ENCODE results near the gene PROM2. TPM values are rescaled to one million over a fixed set of nuclear protein-coding genes. Genes with fewer than 3 reads are reported as not detected.

Gene PROM2
- total RNA-seq, 1 donor from 2014 or later: 6.0 TPM

GRCh38 chr2:95313296-95314131, 39.3 kb downstream of the PROM2 start:
- Histone ChIP-seq H3K27me3 (ENCODE audit: low read depth) (no peaks in the 10 kb centered on the region), H3K27ac (no peak overlapping the region), H3K36me3 (no peaks in the 10 kb centered on the region), H3K9me3 (no peaks in the 10 kb centered on the region), H3K4me1 (no peaks in the 10 kb centered on the region), H3K4me3 (no peak overlapping the region)
- TF ChIP-seq CTCF (IDR thresholded peaks at IDR 0.05): no peak
- DNase-seq (no peak), ATAC-seq (no peak)
- intact Hi-C loops (cut with DNase I): no loop called here

GRCh38 chr2:95314598-95314963, 40.3 kb downstream of the PROM2 start:
- Histone ChIP-seq H3K9me3 (no peaks in the 10 kb centered on the region), H3K27me3 (ENCODE audit: low read depth) (no peaks in the 10 kb centered on the region), H3K4me1 (no peaks in the 10 kb centered on the region), H3K36me3 (no peaks in the 10 kb centered on the region), H3K4me3 (no peak overlapping the region), H3K27ac (no peak overlapping the region)
- no peak for DNase-seq
- ATAC-seq: no peak
- intact Hi-C loops (cut with DNase I): no loop called here
- TF ChIP-seq CTCF (IDR thresholded peaks at IDR 0.05): no peak

GRCh38 chr2:95314964-95315611, 40.8 kb downstream of the PROM2 start:
- TF ChIP-seq CTCF (IDR thresholded peaks at IDR 0.05): peak; percentile 62
- peak; percentile 56 to 76 for ATAC-seq
- Histone ChIP-seq H3K27me3 (ENCODE audit: low read depth) (no peaks in the 10 kb centered on the region), H3K9me3 (no peaks in the 10 kb centered on the region), H3K4me3 (no peak overlapping the region), H3K27ac (no peak overlapping the region), H3K4me1 (no peaks in the 10 kb centered on the region), H3K36me3 (no peaks in the 10 kb centered on the region)
- intact Hi-C loops (cut with DNase I): no loop called here
- DNase-seq: no peak

GRCh38 chr2:95315801-95316411, 41.7 kb downstream of the PROM2 start:
- intact Hi-C loops (cut with DNase I): no loop called here
- H3K4me1 ChIP-seq: no peaks in the 10 kb centered on the region
- H3K4me3 ChIP-seq: no peak overlapping the region
- no peaks in the 10 kb centered on the region for H3K36me3 ChIP-seq
- H3K27ac ChIP-seq: no peak overlapping the region
- no peak for TF ChIP-seq CTCF (IDR thresholded peaks at IDR 0.05)
- ATAC-seq (no peak), DNase-seq (no peak)
- H3K9me3 ChIP-seq: no peaks in the 10 kb centered on the region
- H3K27me3 ChIP-seq (ENCODE audit: low read depth): no peaks in the 10 kb centered on the region

GRCh38 chr2:95316466-95317122, 42.3 kb downstream of the PROM2 start:
- ATAC-seq (no peak), DNase-seq (no peak)
- H3K9me3 ChIP-seq: no peaks in the 10 kb centered on the region
- no peaks in the 10 kb centered on the region for H3K4me1 ChIP-seq
- no peak overlapping the region for H3K27ac ChIP-seq
- no peak for TF ChIP-seq CTCF (IDR thresholded peaks at IDR 0.05)
- no peak overlapping the region for H3K4me3 ChIP-seq
- no peaks in the 10 kb centered on the region for H3K36me3 ChIP-seq
- no peaks in the 10 kb centered on the region for H3K27me3 ChIP-seq (ENCODE audit: low read depth)
- intact Hi-C loops (cut with DNase I): no loop called here
